CD4-positive, alpha-beta T cell treated with Interleukin-6 at 100 ng/mL for 8 hours (primary cell): ENCODE results near the gene COL6A3.

Source experiments
- DNase-seq: peaks from one replicate; pipeline ENCODE4 v3.0.0-alpha.2; 2020; ENCODE audit warnings: mixed read lengths, low spot score

The COL6A3 gene

DNA sequence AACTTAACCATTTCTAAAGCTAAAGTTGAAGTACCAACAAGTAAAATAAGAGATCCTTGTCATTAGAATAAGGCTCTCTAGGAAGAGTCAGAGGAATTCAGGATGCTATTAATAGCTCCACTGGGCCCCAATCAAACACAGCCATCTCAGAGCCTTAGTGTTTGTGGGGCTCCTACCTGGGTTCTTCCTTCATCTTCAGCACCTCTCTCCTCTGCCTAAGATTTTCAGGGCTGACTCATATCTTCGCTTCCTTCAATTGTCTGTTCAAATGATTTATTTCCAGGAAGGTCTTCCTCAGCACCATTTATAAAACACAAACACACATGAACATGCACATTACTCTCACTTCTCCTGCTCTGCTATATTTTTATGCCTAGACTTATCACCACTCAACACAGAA is 119.5 kb downstream of the COL6A3 start:
- no peak for DNase-seq

GRCh38 chr2:237293978-237294377 is 120.0 kb downstream of the COL6A3 start:
- DNase-seq: no peak

DNA sequence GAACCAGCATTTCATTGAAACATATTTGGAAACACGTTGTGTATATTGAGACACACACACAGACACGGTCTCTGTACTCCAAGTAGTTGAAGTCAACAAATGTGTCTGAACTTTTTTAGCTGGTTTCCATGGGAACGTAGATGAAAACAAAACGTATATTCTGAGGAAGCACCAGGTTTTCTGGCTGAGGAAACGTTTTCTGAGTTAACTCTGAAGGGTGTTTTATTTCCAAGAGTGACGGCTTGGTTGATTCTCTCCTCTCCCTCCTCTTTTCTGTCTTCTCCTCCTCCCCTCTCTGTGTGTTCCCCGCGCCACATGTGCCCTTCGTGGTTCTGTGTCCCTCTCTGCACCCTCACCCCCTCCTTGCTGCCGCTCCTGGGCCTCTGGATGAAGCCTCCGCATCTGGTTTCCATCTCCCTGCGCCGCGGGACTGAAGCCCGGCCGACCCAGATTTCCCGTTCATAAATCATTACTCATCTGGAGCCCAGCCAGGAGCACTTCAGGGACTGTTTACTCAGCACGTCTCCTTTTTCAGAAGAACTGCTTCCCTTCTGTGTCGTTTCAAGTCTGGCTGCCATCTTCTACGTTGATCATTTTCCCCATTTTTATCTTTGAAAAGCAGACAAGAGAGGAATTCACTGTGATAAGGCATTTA is 122.7 kb downstream of the COL6A3 start:
- no peak for DNase-seq

- DNase-seq: no peak
These were observed 123.7 kb downstream of the COL6A3 start for GRCh38 chr2:237290261-237290660.

DNA sequence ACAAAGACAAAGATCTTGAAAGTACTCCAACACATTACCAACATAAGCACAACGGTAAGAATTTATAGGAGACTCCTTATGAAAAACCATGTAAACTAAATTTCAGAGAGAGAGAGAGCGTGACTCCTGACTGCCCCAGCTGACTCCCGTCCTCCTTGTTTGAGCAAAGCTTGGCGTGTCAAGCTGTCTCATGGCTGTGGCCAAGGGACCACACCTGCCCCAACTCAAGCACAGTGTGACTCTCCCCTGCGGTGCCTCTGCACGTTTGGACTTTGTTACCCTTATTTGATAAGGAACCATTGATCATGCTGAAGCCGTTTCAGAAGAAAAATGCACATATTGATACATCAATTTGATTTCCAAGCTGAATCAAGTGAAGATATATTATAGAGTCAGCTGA is 124.8 kb downstream of the COL6A3 start:
- no peak for DNase-seq

GRCh38 chr2:237287872-237288271 is 126.1 kb downstream of the COL6A3 start:
- DNase-seq: no peak

- DNase-seq: no peak
These were observed 130.6 kb downstream of the COL6A3 start for GRCh38 chr2:237283131-237283928.

DNA sequence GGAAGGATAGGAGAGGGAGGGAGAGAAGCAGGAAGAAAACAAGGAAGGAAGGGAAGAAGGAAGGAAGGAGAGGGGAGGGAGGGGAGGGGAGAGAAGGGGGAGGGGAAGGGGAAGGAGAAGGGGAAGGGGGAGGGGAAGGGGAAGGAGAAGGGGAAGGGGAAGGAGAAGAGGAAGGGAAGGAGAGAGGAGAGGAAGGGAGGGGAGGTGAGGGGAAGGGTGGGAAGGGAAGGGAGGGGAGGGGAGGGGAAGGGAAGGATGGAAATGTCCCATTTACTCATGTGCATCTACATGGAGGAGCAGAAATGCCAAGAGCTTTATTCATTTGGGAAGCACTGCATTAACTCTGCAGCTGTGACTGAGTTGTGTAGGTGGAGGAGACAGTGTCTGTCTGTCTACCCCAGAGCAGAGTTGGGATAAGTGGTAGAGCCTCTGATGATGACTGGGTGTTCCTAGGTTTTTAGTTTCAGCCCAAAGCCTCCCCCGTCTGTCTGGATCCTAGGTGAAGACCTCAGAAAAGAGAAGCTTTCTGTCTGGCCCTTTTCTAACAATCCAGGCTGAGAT is 131.3 kb downstream of the COL6A3 start:
- DNase-seq: no peak

DNA sequence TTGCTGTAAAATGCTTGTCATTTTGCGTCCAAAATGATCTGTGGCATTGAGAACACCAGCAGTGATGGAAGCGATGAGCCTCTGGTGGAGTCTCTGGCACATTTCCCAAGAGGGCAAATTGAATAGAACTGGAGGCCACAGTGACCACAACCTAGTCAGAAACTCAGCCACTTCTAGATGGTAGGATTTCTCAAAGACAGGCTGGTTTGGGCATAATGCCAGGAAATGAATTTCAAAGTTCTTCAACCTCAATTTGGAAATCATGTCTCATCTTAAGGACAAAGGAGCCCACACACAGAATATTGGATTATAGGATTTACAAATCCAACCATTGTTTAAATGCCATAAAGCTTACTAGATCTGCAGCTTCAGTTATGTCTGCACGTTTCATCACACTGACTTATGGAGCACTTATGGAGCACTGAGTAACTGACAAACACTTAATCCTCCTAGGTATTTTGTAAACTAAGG is 132.1 kb downstream of the COL6A3 start:
- DNase-seq: no peak

GRCh38 chr2:237280939-237281338 is 133.0 kb downstream of the COL6A3 start:
- no peak for DNase-seq

GRCh38 chr2:237280229-237280628 is 133.7 kb downstream of the COL6A3 start:
- DNase-seq: no peak

GRCh38 chr2:237279012-237279768 is 134.8 kb downstream of the COL6A3 start:
- no peak for DNase-seq

- no peak for DNase-seq
These were observed 135.4 kb downstream of the COL6A3 start for GRCh38 chr2:237278568-237278967.

GRCh38 chr2:237276716-237277490 is 137.1 kb downstream of the COL6A3 start:
- DNase-seq: no peak
